Measurements from ENCODE around the gene ARHGAP22.

The ARHGAP22 gene

DNA sequence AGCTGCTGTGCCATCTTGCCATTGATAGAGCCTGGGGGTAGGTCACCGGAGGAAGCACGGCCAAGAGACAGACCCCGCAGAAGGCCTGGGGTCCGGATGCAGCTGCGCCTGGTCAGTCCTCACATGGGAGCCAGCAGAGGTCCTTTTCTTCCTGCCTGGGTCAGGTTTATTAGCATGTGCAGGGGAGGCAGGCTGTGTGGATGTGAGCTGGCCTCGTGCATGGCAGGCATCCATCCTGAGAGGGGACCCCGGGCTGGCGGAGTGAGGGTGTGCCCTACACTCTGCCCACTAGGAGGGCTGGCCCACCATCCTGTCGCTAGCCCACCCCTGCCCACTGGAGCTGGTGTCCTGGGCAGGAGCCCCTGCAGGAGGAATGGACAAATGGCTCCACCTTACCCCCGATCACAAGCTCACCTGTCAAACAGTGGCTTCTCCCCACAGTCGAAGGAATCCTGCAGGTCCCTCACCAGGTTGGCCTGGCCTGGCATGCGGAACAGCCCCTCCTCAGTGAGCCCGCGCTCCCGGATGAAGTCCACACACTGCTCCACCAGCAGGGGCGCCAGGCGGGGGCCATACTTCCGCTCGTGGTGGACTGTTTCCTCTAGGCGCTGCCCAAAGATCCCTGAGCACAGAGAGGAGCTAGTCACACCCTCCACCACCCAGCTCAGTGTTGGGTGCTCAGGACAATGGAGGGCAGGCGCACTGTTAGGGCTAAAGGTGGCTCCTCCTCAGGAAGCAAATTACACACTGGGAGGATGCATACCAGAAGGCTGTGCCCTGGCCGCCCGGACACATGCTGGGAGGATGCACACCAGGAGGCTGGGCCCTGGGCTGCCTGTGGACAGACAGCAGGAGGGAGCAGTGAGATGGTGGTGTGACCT is 145.4 kb downstream of the ARHGAP22 start:
- no peak for DNase-seq

DNA sequence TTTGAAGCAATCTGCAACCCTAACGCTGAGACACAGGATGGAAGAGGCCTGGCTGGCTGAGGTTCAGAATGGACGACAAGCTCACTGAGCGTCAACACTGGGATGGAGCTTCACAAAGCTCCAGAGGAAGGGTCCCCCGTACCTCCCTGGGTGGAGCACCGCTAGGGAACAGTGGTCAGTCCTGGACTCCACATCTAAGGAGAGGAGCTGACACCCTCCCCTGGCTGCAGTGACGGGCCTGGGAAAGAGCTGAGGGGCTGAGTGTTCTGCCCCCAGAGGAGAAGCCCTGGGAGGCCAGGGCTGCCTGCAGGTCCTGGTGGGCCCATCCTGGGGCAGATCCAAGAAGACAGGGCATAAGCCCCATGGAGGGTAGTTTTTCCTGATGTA is 146.2 kb downstream of the ARHGAP22 start:
- DNase-seq = no peak

DNA sequence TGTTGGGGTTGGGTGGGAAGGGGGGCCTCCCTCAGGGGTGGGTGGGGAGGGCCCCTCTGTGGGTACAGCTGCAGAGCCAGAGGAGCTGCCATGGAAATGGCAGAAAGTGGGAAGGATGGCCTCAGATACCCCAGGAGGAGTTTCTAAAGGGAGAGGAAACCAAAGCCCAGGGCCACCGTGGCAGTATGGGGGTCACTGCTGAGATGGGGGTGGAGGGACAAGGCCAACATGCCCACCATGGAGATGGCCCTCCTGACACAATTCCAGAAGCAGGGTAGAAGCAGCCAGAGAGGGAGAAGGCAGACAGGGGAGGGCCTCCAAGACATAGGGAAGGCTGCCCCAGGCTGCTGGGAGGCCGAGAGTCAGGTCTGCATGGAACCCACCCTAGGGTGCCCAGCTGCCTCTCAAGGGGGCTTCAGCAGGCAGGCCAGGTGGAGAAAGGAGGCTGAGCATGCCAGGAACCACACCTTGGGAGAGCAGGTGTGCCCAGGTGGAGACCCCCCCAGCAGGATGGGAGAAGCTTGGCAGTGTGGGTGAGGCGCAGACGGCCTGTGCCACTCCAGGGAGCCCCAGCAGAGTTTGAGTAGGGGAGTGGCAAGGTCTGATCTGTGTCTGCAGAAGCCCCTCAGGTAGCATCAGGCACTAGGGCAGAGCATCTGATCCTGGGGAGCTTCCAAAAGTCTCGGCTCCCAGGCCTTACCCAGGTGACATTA is 146.8 kb downstream of the ARHGAP22 start:
- no peak for DNase-seq

DNA sequence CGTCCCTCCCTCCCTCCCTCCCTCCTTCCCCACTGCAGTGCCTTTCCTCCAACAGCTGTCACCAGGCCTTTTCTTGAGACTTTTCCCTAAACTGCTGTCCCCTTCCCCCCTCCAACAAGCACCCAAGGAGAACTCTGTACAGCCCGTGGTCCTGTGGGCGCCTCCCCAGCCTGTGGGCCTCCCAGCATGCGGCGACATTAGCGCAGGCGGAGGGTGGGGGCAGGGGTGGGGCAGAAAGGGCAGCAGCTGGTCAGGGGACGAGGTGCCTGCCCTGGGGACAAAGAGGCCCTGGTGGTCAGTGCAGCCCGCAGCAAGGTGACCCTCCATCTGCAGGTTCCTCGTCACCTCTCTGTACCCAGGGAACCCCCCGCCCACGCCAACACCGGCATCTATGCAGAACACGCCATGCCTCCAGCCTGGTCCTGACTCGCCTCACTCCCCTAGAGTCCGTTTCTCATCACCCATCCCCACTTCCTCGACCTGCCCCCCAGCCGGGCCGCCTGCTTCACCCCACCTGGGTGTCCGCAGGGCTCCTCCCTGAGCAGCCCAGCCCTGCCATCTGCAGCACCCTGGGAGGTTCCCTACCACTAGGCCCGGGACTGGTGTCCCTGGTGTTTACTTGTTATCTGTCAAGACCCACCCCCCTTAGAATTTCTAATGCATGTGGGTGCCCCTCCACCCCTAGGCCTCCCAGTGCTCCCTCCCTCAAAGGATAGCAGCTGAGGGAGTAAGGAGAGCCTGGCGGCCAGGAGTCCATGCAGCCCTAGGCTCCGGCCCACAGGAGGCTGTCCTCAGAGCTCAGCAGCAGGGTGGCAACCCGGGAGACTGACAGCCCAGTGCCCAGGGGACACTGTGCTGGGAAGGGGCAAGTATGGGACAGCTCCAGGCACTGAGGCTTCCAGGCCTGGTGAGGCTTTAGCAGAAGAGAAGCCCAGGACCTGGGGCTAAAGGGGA is 147.8 kb downstream of the ARHGAP22 start:
- no peak for DNase-seq

DNA sequence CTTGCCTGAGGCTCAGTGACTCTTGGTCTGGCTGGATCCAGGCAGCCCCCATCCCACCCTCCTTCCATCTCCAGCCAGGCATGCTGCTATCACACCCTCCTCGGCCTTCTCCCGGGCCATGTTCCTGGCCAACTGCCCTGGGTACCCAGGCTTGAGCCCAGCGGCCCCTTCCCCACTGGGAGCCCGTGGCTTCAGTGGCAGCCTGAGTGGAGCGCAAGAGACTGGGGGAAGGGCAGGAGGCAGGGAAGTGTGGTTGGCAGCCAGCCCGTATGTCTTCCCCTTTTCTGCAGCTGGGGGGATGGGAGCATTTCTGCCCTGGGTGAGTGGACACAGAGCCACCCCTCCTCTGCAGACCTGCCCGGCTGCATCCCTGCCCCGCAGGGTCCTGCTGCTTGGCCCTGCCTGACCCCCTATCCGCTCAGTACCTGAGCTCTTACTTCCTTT is 148.5 kb downstream of the ARHGAP22 start:
- no peak for DNase-seq

- no peak for DNase-seq
Measured at GRCh38 chr10:48455392-48456151, 149.3 kb downstream of the ARHGAP22 start.

GRCh38 chr10:48455055-48455391 is 149.8 kb downstream of the ARHGAP22 start:
- no peak for DNase-seq

DNA sequence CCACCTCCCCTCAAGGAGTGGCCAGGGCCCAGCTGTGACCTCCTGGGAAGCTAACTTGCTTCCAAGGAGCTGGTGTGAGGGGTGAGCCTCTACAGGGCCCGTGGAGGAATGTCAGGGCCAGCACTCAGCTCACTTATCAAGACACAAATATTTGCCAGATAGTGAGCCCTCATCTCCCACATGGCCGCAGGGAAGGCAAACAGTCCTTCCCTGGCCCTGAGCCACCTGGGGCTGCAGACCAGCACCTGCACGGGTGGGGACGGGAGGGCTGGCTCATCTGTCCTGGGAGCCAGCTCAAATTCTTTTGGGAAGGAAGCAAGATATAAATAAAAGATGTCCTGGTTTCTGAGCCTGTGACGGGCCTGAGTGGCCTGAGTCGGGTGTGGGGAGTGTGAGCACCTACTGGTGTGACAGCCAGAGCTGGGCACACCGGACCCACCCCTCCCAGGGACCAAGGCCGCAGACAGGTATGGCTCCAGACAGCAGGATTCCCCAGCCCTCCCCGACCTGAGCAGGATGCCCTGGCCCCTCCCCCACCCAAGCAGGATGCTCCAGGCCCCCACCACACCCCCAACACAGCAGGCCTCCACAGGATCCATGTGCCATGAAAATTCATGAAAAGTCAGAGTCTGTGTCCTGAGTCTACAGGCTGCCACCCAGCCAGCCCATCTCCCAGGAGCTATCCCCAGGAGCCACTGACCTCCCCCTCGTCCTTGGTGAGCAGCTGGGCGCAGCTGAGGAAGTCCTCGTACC is 150.4 kb downstream of the ARHGAP22 start:
- no peak for DNase-seq

GRCh38 chr10:48453451-48454301 is 151.2 kb downstream of the ARHGAP22 start:
- DNase-seq = no peak

GRCh38 chr10:48452879-48453412 is 151.9 kb downstream of the ARHGAP22 start:
- no peak for DNase-seq

- DNase-seq = no peak
Measured at GRCh38 chr10:48451969-48452878, 152.6 kb downstream of the ARHGAP22 start.

DNA sequence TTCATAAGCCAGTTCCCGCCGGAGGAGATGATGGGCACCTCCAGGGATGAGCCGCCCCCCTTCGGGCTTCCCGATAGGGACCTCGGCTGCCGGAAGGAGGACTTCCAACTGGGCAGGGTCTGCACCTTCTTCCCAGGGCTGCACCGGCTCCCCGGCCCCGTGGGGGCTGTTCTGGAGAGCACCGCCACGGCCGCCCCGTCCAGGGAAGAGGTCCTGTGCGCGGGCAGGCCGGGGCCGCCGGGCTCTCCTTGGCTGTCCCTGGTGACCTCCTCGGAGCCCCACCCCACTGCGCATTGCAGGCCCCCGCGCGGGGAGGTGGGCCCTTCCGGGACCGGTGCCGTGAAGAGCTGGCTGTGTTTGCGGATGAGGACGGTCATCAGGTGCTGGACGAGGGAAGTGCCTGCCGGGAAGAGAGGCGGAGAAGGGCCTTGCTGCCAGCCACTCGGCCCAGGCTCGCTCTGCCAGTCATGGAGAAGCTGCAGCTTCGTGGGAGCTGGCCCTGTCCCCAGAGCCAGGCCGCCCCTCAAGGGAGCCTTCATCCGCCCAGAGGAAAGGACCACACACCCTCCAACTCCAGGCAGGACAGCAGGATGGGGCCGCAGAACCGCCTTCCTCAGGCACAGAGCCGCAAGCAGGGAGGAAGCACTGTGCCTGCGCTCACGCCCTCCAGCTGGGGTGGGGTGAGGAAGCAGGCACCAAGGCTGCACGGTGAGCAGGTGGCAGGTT is 154.0 kb downstream of the ARHGAP22 start:
- DNase-seq = no peak

DNA sequence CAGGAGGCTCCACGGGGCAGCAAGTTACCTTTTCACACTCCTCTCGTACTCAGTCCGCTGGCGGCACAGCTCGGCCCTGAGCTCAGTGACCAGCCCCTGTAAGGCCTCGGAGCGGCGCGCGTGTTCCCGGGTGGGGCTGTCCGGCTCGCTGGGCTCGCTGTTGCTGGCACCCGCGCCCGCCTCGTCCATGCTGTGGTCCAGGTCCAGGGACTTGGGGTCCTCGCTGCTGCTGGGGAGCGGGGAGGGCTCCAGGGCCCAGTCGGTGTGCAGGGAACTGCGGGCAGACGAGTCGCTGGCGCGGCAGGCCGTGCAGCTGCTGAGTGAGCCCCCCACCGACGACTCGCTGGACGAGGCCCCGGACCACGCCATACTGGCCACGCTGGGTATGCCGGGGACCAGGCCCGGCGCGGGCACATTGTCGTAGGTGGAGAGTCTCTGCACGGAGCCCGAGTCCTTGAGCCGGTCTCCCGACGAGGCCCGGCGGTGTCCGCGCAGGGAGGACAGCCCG is 154.6 kb downstream of the ARHGAP22 start:
- DNase-seq = no peak

DNA sequence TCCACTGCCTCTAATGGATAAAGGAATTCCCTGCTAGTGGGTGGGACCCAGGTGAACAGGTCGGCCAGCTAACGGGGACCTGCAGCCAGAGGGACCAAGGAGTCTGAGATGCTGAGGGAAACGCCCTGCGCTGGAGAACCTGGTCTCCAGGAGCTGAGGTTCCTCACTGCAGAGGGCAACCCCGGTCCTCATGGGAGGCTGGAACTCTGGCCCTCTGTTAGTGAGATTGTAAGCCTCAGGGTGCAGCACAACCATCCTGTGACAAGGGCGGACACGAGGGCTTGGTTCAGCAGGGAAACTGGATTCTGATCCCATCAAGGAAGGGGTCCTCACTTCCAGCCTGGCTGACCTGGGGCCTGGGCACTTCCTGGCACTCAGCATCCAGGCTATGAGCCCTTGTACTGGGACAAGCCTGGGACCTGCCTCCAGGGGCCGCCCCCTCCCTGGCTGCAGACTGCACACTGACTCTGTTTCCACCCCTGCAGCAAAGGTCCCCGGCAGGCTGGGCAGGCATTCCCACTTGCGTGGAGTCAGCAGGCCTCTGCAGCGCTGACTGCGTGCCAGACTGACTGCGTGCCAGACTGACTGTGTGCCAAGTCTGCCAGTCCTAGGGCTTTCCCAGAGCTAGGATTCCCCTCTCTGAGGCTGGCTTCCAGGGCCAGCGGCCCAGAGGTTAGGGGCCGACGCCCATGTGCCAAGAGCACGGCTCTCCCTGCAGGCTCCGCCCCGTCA is 155.2 kb downstream of the ARHGAP22 start:
- no peak for DNase-seq

GRCh38 chr10:48448796-48449195 is 156.1 kb downstream of the ARHGAP22 start:
- DNase-seq = no peak

DNA sequence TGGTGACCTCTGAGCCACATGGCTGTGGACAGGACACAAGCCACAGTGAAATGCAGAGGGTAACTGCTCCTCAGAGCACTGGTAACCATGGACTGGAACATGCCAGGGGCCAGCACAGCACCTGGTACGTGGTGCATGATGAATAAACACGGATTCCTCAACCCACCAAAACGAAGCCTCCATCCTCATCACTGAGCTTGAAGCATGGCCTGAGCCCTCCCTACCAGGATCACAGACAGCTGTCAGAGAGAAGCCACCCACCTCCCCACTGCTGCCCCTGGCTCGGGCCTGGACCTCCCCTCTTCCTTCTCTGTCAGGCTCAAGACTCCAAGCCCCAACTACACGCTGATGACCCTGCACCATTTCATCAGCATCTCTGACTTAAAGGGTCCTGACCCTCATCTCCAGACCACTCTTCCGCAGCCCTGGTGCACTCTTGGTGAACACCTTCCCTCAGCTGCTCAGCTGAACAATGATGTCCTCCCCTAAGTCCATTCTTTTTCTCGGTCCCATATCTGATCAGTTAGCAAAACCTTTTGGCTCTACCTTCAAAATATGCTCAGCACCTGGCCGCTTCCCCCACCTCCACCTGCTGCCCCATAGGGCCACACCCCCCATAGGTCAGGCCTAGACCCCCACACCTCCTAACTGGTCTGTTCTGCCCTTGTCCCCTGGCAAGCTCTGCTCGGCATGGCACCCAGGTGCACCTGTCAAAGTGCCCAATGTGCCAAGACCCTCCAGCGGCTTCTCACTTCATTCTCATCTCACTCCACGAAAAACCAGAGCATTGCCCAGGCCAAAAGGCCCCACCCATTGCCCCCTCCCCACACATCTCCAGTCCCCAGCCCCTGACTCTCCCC is 157.3 kb downstream of the ARHGAP22 start:
- no peak for DNase-seq
